ENCODE results near the gene FBXW4.

The FBXW4 gene

GRCh38 chr10:101612872-101613271 lies 82.1 kb downstream of the FBXW4 start:
- no peaks in the 10 kb centered on the region for H3K9me3 ChIP-seq
- H3K27me3 ChIP-seq: no peaks in the 10 kb centered on the region
- peaks cover 11% of the 10 kb centered on the region; the same call in 1 of the 2 replicates for H3K4me1 ChIP-seq
- no peak for TF ChIP-seq CTCF (IDR thresholded peaks at IDR 0.05; ENCODE audit: low read depth, low read length)
- no peak for DNase-seq
- H3K36me3 ChIP-seq: peaks cover 3% of the 10 kb centered on the region; the same call in 1 of the 2 replicates
- H3K4me3 ChIP-seq (ENCODE audit: low read depth, low read length): no peak overlapping the region

GRCh38 chr10:101612086-101612485 lies 82.9 kb downstream of the FBXW4 start:
- H3K4me1 ChIP-seq: peaks cover 5% of the 10 kb centered on the region; the same call in 1 of the 2 replicates
- H3K27me3 ChIP-seq: no peaks in the 10 kb centered on the region
- peaks cover 3% of the 10 kb centered on the region; the same call in 1 of the 2 replicates for H3K36me3 ChIP-seq
- TF ChIP-seq CTCF (IDR thresholded peaks at IDR 0.05; ENCODE audit: low read depth, low read length): no peak
- no peak for DNase-seq
- H3K9me3 ChIP-seq: no peaks in the 10 kb centered on the region
- no peak overlapping the region for H3K4me3 ChIP-seq (ENCODE audit: low read depth, low read length)

- Histone ChIP-seq H3K36me3 (peaks cover 3% of the 10 kb centered on the region; the same call in 1 of the 2 replicates), H3K9me3 (no peaks in the 10 kb centered on the region), H3K4me1 (0 out of 2 replicates have a peak, but pooled peaks cover 1% of the 10 kb centered on the region), H3K4me3 (ENCODE audit: low read depth, low read length) (no peak overlapping the region), H3K27me3 (no peaks in the 10 kb centered on the region)
- no peak for DNase-seq
- no peak for TF ChIP-seq CTCF (IDR thresholded peaks at IDR 0.05; ENCODE audit: low read depth, low read length)
These were observed 83.7 kb downstream of the FBXW4 start for GRCh38 chr10:101611096-101611905.

GRCh38 chr10:101609481-101609880 lies 85.5 kb downstream of the FBXW4 start:
- TF ChIP-seq CTCF (IDR thresholded peaks at IDR 0.05; ENCODE audit: low read depth, low read length): no peak
- DNase-seq: no peak
- Histone ChIP-seq H3K4me3 (ENCODE audit: low read depth, low read length) (no peak overlapping the region), H3K27me3 (no peaks in the 10 kb centered on the region), H3K9me3 (no peaks in the 10 kb centered on the region), H3K4me1 (no peaks in the 10 kb centered on the region), H3K36me3 (peaks cover 3% of the 10 kb centered on the region; the same call in 1 of the 2 replicates)

GRCh38 chr10:101607124-101607523 lies 87.8 kb downstream of the FBXW4 start:
- no peak for TF ChIP-seq CTCF (IDR thresholded peaks at IDR 0.05; ENCODE audit: low read depth, low read length)
- Histone ChIP-seq H3K36me3 (peaks cover 3% of the 10 kb centered on the region; the same call in 1 of the 2 replicates), H3K27me3 (no peaks in the 10 kb centered on the region), H3K9me3 (no peaks in the 10 kb centered on the region), H3K4me1 (no peaks in the 10 kb centered on the region), H3K4me3 (ENCODE audit: low read depth, low read length) (no peak overlapping the region)
- no peak for DNase-seq

GRCh38 chr10:101602761-101603398 lies 92.1 kb downstream of the FBXW4 start:
- no peaks in the 10 kb centered on the region for H3K36me3 ChIP-seq
- H3K9me3 ChIP-seq: no peaks in the 10 kb centered on the region
- DNase-seq: peak; percentile 87
- no peaks in the 10 kb centered on the region for H3K4me1 ChIP-seq
- no peaks in the 10 kb centered on the region for H3K27me3 ChIP-seq
- peak; percentile 99 for TF ChIP-seq CTCF (IDR thresholded peaks at IDR 0.05; ENCODE audit: low read depth, low read length)
- no peak overlapping the region for H3K4me3 ChIP-seq (ENCODE audit: low read depth, low read length)
